ENCODE measurements around the gene COL18A1. TPM values are rescaled to one million over a fixed set of nuclear protein-coding genes. Genes with fewer than 3 reads are reported as not detected.

Gene COL18A1
- total RNA-seq, 1 experiment from 2014 or later = 77.0 TPM

DNA sequence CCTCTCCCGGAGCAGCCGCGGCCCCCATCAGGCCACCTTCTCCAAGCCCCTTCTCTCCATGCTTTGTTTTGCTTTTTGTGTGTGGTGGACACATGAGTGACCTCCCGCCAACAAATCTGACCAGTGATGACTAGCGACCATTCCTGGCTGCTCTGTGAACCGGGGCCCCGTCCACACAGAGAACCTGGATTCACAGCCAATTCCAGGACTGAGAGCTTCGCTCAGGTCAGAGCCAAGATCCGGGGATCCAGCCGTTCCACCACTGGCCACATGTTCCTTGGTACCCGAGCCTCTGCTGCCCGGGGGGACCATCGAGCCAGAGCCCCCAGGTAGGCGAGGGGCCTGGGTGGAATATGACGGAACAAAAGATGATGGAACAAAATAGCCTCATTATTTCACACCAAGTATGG lies 46.7 kb upstream of the COL18A1 start:
- H3K79me2 ChIP-seq (ENCODE audit: low read length) = no peaks in the 10 kb centered on the region
- no peaks in the 10 kb centered on the region for H3K27me3 ChIP-seq (ENCODE audit: low read length)
- no peaks in the 10 kb centered on the region for H3K9me3 ChIP-seq (ENCODE audit: low read length)
- H3K27ac ChIP-seq (ENCODE audit: low read length) = no peak overlapping the region
- no peaks in the 10 kb centered on the region for H3K9me2 ChIP-seq (replicated peaks; ENCODE audit: low read length)
- H3K36me3 ChIP-seq (ENCODE audit: low read depth, low read length) = no peaks in the 10 kb centered on the region
- no peak overlapping the region for H3K9ac ChIP-seq (ENCODE audit: low read length)
- 0 out of 2 replicates have a peak, but pooled peaks cover under 1% of the 10 kb centered on the region for H3K4me1 ChIP-seq (ENCODE audit: insufficient read depth, low read length)
- H3K4me3 ChIP-seq (ENCODE audit: low read length) = no peak overlapping the region
- BruUV-seq (replicated peaks) = no TSS peak
- ATAC-seq (no peak), DNase-seq (no peak)
- TF ChIP-seq, protein P1, sequence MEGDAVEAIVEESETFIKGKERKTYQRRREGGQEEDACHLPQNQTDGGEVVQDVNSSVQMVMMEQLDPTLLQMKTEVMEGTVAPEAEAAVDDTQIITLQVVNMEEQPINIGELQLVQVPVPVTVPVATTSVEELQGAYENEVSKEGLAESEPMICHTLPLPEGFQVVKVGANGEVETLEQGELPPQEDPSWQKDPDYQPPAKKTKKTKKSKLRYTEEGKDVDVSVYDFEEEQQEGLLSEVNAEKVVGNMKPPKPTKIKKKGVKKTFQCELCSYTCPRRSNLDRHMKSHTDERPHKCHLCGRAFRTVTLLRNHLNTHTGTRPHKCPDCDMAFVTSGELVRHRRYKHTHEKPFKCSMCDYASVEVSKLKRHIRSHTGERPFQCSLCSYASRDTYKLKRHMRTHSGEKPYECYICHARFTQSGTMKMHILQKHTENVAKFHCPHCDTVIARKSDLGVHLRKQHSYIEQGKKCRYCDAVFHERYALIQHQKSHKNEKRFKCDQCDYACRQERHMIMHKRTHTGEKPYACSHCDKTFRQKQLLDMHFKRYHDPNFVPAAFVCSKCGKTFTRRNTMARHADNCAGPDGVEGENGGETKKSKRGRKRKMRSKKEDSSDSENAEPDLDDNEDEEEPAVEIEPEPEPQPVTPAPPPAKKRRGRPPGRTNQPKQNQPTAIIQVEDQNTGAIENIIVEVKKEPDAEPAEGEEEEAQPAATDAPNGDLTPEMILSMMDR (conservative IDR thresholded peaks at IDR 0.05; ENCODE audit: low read depth, low read length) = 0 out of 2 replicates have a peak, but pooled peaks have one; percentile 6
- no peak for TF ChIP-seq EZH2 (IDR thresholded peaks at IDR 0.05; ENCODE audit: low read length, unreplicated experiment)
- intact Hi-C loops (cut with micrococcal nuclease) = no loop called here
- H2AFZ ChIP-seq (ENCODE audit: low read length) = no peak overlapping the region
- ChIA-PET POLR2A (ENCODE audit: unreplicated experiment) (no interaction called here), CTCF (no interaction called here)
- H4K20me1 ChIP-seq (ENCODE audit: low read length) = no peaks in the 10 kb centered on the region
- H3F3A ChIP-seq (ENCODE audit: low read length, unreplicated experiment) = no peaks in the 10 kb centered on the region
- H3K4me2 ChIP-seq (ENCODE audit: low read length) = no peak overlapping the region

DNA sequence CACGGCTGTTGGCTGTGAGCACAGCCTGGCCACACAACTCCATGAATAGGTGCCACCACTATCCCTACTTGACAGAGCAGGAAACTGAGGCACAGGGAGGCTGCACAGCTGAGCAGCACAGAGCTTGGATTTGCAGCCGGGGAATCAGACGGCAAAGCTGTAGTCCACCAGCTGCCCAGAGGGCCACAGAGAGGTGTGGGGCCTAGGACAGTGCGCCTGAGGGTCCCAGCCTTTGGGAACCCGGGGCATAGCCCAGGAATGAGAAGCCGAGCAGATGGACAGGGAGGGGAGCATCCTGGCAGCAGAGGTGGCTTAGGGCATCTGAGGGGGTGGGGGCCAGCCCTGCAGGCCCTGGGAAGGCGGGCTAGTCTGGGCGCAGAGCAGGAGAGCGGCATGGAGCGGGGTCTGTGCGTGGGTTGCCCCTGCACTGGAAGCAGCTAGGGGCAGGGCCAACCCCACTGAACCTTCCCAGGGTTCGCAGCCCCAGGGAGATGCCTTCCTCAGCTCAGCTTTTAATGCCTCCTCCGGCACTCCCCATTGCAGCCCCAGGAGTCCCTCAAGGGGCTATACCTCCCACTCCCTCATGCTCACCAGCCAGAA lies 46.2 kb upstream of the COL18A1 start:
- Histone ChIP-seq H3K9me2 (replicated peaks; ENCODE audit: low read length) (no peaks in the 10 kb centered on the region), H3F3A (ENCODE audit: low read length, unreplicated experiment) (no peaks in the 10 kb centered on the region), H3K4me1 (ENCODE audit: insufficient read depth, low read length) (peaks cover 6% of the 10 kb centered on the region), H3K4me2 (ENCODE audit: low read length) (no peak overlapping the region), H2AFZ (ENCODE audit: low read length) (no peak overlapping the region), H3K27me3 (ENCODE audit: low read length) (no peaks in the 10 kb centered on the region), H3K9ac (ENCODE audit: low read length) (no peak overlapping the region), H3K27ac (ENCODE audit: low read length) (no peak overlapping the region), H3K79me2 (ENCODE audit: low read length) (no peaks in the 10 kb centered on the region), H3K9me3 (ENCODE audit: low read length) (no peaks in the 10 kb centered on the region), H3K4me3 (ENCODE audit: low read length) (no peak overlapping the region), H4K20me1 (ENCODE audit: low read length) (no peaks in the 10 kb centered on the region), H3K36me3 (ENCODE audit: low read depth, low read length) (no peaks in the 10 kb centered on the region)
- ChIA-PET POLR2A (ENCODE audit: unreplicated experiment) (no interaction called here), CTCF (no interaction called here)
- no peak for TF ChIP-seq EZH2phosphoT487 (IDR thresholded peaks at IDR 0.05; ENCODE audit: borderline replicate concordance, low read length)
- no peak for TF ChIP-seq EZH2 (IDR thresholded peaks at IDR 0.05; ENCODE audit: low read length, unreplicated experiment)
- TF ChIP-seq, protein P1 (conservative IDR thresholded peaks at IDR 0.05; ENCODE audit: low read depth, low read length) = no peak
- no peak for DNase-seq
- no peak for ATAC-seq
- no TSS peak for BruUV-seq (replicated peaks)
- intact Hi-C loops (cut with micrococcal nuclease) = no loop called here

GRCh38 chr21:45359451-45360217 lies 45.3 kb upstream of the COL18A1 start:
- ATAC-seq = no peak
- Histone ChIP-seq H3K36me3 (ENCODE audit: low read depth, low read length) (no peaks in the 10 kb centered on the region), H3K9me3 (ENCODE audit: low read length) (no peaks in the 10 kb centered on the region), H3K4me1 (ENCODE audit: insufficient read depth, low read length) (peaks cover 12% of the 10 kb centered on the region), H3K4me2 (ENCODE audit: low read length) (no peak overlapping the region), H3K9ac (ENCODE audit: low read length) (no peak overlapping the region), H3K4me3 (ENCODE audit: low read length) (no peak overlapping the region), H3K79me2 (ENCODE audit: low read length) (no peaks in the 10 kb centered on the region), H3K9me2 (replicated peaks; ENCODE audit: low read length) (no peaks in the 10 kb centered on the region), H2AFZ (ENCODE audit: low read length) (no peak overlapping the region), H3F3A (ENCODE audit: low read length, unreplicated experiment) (no peaks in the 10 kb centered on the region), H3K27ac (ENCODE audit: low read length) (no peak overlapping the region), H3K27me3 (ENCODE audit: low read length) (no peaks in the 10 kb centered on the region), H4K20me1 (ENCODE audit: low read length) (no peaks in the 10 kb centered on the region)
- intact Hi-C loops (cut with micrococcal nuclease) = no loop called here
- DNase-seq = no peak
- POLR2A ChIA-PET (ENCODE audit: unreplicated experiment) = no interaction called here
- BruUV-seq (replicated peaks) = no TSS peak
- no peak for TF ChIP-seq EZH2 (IDR thresholded peaks at IDR 0.05; ENCODE audit: low read length, unreplicated experiment)
- TF ChIP-seq, protein P1 (conservative IDR thresholded peaks at IDR 0.05; ENCODE audit: low read depth, low read length) = no peak
- no peak for TF ChIP-seq EZH2phosphoT487 (IDR thresholded peaks at IDR 0.05; ENCODE audit: borderline replicate concordance, low read length)
- CTCF ChIA-PET = no interaction called here
